SK-N-MC (cell line): ENCODE results near the gene KCTD10.

ENCODE experiments used
- EZH2 ChIP-seq: fragments of 200-600 bp; sonication (generic); IDR thresholded peaks from one replicate; pipeline ENCODE4 v1.6.1; 2017; ENCODE audit warnings: antibody characterized with exemption
- POLR2AphosphoS5 ChIP-seq: IDR thresholded peaks from 2 replicates; pipeline ENCODE4 v1.6.1; 2012; ENCODE audit warnings: mild to moderate bottlenecking, low read depth, low read length, borderline replicate concordance

DNA sequence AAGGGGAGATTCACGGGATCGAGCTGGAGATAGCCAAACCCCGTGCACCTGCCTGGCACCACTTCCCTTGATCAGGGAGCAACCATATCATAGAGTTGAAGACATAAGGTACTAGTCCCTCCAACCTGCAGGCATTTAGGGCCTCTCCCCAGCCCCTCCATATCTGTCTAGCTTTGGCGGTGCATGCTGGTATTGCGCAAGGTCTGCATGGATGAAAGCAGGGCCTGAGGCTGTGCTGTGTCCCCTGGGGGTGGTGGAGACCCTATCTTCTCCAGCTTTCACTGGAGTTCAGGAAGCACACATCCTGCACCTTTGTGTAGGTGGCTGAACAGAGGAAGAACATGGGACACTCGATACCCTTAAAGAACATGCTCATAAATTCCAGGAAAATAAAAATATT is 46.9 kb downstream of the KCTD10 start:
- no peak for TF ChIP-seq EZH2
- TF ChIP-seq POLR2AphosphoS5, result no peak
